DOHH2 (cell line): Measurements from ENCODE around the gene RILPL1.
"Not testable (repeated sequence)": the region's sequence is repeated elsewhere in the genome, so short reads cannot be mapped to it uniquely, and the experiment has no call there.

Experiments used
- H3F3A ChIP-seq: fragments of 200-600 bp; sonication (generic), shearing (Covaris generic); 2 replicates; pipeline ENCODE4 v1.6.0; 2016; ENCODE audit warnings: antibody characterized with exemption, mild to moderate bottlenecking; ENCODE audit not compliant: control insufficient read depth, insufficient read depth
- H3K27ac ChIP-seq: fragments of 200-600 bp; sonication (generic); 2 replicates; pipeline ENCODE4 v1.5.1; 2014; ENCODE audit warnings: low read depth, mild to moderate bottlenecking, low read length, moderate library complexity
- H3K27me3 ChIP-seq: fragments of 200-600 bp; sonication (generic); 2 replicates; pipeline ENCODE4 v1.6.1; 2014; ENCODE audit warnings: mild to moderate bottlenecking, low read length, mixed read lengths; ENCODE audit not compliant: control insufficient read depth
- H3K36me3 ChIP-seq: fragments of 200-600 bp; sonication (generic); 2 replicates; pipeline ENCODE4 v1.6.1; 2014; ENCODE audit warnings: mild to moderate bottlenecking, low read length, moderate library complexity, mixed read lengths; ENCODE audit not compliant: control insufficient read depth
- H3K4me1 ChIP-seq: fragments of 200-600 bp; sonication (generic); 2 replicates; pipeline ENCODE4 v1.6.1; 2014; ENCODE audit warnings: mild to moderate bottlenecking, low read length, mixed read lengths; ENCODE audit not compliant: control insufficient read depth
- H3K4me2 ChIP-seq: fragments of 200-600 bp; sonication (generic); 2 replicates; pipeline ENCODE4 v1.6.0; 2014; ENCODE audit warnings: mild to moderate bottlenecking, low read length, moderate library complexity
- H3K4me3 ChIP-seq: fragments of 200-600 bp; sonication (generic); 2 replicates; pipeline ENCODE4 v1.5.1; 2014; ENCODE audit warnings: mild to moderate bottlenecking, low read length, mixed read lengths
- H3K79me2 ChIP-seq: fragments of 200-600 bp; sonication (generic); 2 replicates; pipeline ENCODE4 v1.6.1; 2014; ENCODE audit warnings: mild to moderate bottlenecking, low read length, mixed read lengths; ENCODE audit not compliant: control insufficient read depth
- H3K9me2 ChIP-seq: fragments of 200-600 bp; sonication (generic); replicated peaks from 2 replicates; pipeline ENCODE4 v1.6.1; 2014; ENCODE audit warnings: mild to moderate bottlenecking, low read length, mixed read lengths; ENCODE audit not compliant: control insufficient read depth
- H3K9me3 ChIP-seq: fragments of 200-600 bp; sonication (generic); 2 replicates; pipeline ENCODE4 v1.6.1; 2014; ENCODE audit warnings: antibody characterized with exemption, low read length, mixed read lengths; ENCODE audit not compliant: control insufficient read depth, insufficient read depth
- H4K20me1 ChIP-seq: fragments of 200-600 bp; sonication (generic); 2 replicates; pipeline ENCODE4 v1.6.0; 2014; ENCODE audit warnings: low read depth, mild to moderate bottlenecking, antibody characterized with exemption, low read length, moderate library complexity; ENCODE audit not compliant: control insufficient read depth, insufficient read depth
- CTCF ChIP-seq: fragments of 200-600 bp; sonication (generic); IDR thresholded peaks from one replicate; pipeline ENCODE4 v1.5.1; 2014; ENCODE audit warnings: antibody characterized with exemption, mild to moderate bottlenecking, low read depth, low read length; ENCODE audit not compliant: poor library complexity, severe bottlenecking
- EZH2phosphoT487 ChIP-seq: fragments of 200-600 bp; sonication (generic); IDR thresholded peaks from 2 replicates; pipeline ENCODE4 v1.6.1; 2017; ENCODE audit warnings: borderline replicate concordance, mild to moderate bottlenecking, antibody characterized with exemption, low read length, moderate library complexity, mixed read lengths

The RILPL1 gene

GRCh38 chr12:123482876-123483275, 50.6 kb downstream of the RILPL1 start:
- Histone ChIP-seq H3K79me2 (no peaks in the 10 kb centered on the region), H3K4me3 (no peak overlapping the region), H3K4me2 (no peak overlapping the region), H3F3A (no peaks in the 10 kb centered on the region), H3K27ac (no peak overlapping the region), H3K9me2 (no peaks in the 10 kb centered on the region), H3K9me3 (no peaks in the 10 kb centered on the region), H3K36me3 (no peaks in the 10 kb centered on the region), H4K20me1 (no peaks in the 10 kb centered on the region), H3K27me3 (peaks cover 5% of the 10 kb centered on the region; the same call in 1 of the 2 replicates), H3K4me1 (peaks cover 22% of the 10 kb centered on the region)
- TF ChIP-seq EZH2phosphoT487 (no peak), CTCF (no peak)

GRCh38 chr12:123481251-123481650, 52.3 kb downstream of the RILPL1 start:
- not testable (repeated sequence) for H3K9me3 ChIP-seq, H4K20me1 ChIP-seq, H3F3A ChIP-seq, H3K36me3 ChIP-seq, H3K79me2 ChIP-seq, H3K9me2 ChIP-seq, H3K27me3 ChIP-seq, H3K4me3 ChIP-seq, H3K27ac ChIP-seq
- peak overlapping the region; percentile 51; the same call in 1 of the 2 replicates for H3K4me2 ChIP-seq
- H3K4me1 ChIP-seq = peaks cover 27% of the 10 kb centered on the region

- H3K9me2 ChIP-seq = no peaks in the 10 kb centered on the region
- no peaks in the 10 kb centered on the region for H3F3A ChIP-seq
- no peak overlapping the region for H3K4me3 ChIP-seq
- H3K79me2 ChIP-seq = no peaks in the 10 kb centered on the region
- H3K4me2 ChIP-seq = no peak overlapping the region
- 0 out of 2 replicates have a peak, but pooled peaks cover 5% of the 10 kb centered on the region for H3K27me3 ChIP-seq
- no peaks in the 10 kb centered on the region for H4K20me1 ChIP-seq
- no peaks in the 10 kb centered on the region for H3K36me3 ChIP-seq
- H3K9me3 ChIP-seq = no peaks in the 10 kb centered on the region
- peaks cover 36% of the 10 kb centered on the region for H3K4me1 ChIP-seq
- H3K27ac ChIP-seq = no peak overlapping the region
- TF ChIP-seq EZH2phosphoT487 (no peak), CTCF (no peak)
These were observed 53.9 kb downstream of the RILPL1 start for GRCh38 chr12:123479442-123480180.

- Histone ChIP-seq H3K9me2 (no peaks in the 10 kb centered on the region), H3F3A (no peaks in the 10 kb centered on the region), H3K79me2 (no peaks in the 10 kb centered on the region), H3K9me3 (no peaks in the 10 kb centered on the region), H3K27me3 (0 out of 2 replicates have a peak, but pooled peaks cover 3% of the 10 kb centered on the region), H3K27ac (no peak overlapping the region), H3K4me2 (no peak overlapping the region), H3K36me3 (no peaks in the 10 kb centered on the region), H3K4me1 (peaks cover 31% of the 10 kb centered on the region), H4K20me1 (no peaks in the 10 kb centered on the region), H3K4me3 (no peak overlapping the region)
- TF ChIP-seq EZH2phosphoT487 = no peak
- no peak for TF ChIP-seq CTCF
These were observed 54.8 kb downstream of the RILPL1 start for GRCh38 chr12:123478762-123479161.
